Omental fat pad (tissue), 4 donors: ENCODE data around the gene MEIOB. TPM values are rescaled to one million over a fixed set of nuclear protein-coding genes. Genes with fewer than 3 reads are reported as not detected.

ENCODE experiments used
- ATAC-seq: fragments of 150-250 bp; one replicate; pipeline ENCODE4 v1.9.1; 2016; ENCODE audit warnings: mild to moderate bottlenecking, moderate library complexity; ENCODE audit not compliant: low FRiP score
- DNase-seq: peaks from one replicate; pipeline ENCODE4 v3.0.0-alpha.2; 2019; ENCODE audit warnings: low spot score
- total RNA-seq, 4 donors: library from RNA; depleted of rRNA; stranded (reverse); fragments of >200 nt; gene quantifications; one replicate each; pipeline ENCODE4 v1.1.0, GENCODE V29; 2016
- TF ChIP-seq, protein P1 (sequence below), 3 donors: fragments of 450-650 bp; IDR thresholded peaks; one replicate each; pipeline ENCODE4 v1.5.1; 2016 to 2017; ENCODE audit warnings: antibody characterized with exemption in 3 of 3, mild to moderate bottlenecking in 3 of 3, moderate library complexity in 2 of 3

MEIOB gene
- total RNA-seq, 4 donors from 2014 or later: 1.7 TPM; not detected in 3

DNA sequence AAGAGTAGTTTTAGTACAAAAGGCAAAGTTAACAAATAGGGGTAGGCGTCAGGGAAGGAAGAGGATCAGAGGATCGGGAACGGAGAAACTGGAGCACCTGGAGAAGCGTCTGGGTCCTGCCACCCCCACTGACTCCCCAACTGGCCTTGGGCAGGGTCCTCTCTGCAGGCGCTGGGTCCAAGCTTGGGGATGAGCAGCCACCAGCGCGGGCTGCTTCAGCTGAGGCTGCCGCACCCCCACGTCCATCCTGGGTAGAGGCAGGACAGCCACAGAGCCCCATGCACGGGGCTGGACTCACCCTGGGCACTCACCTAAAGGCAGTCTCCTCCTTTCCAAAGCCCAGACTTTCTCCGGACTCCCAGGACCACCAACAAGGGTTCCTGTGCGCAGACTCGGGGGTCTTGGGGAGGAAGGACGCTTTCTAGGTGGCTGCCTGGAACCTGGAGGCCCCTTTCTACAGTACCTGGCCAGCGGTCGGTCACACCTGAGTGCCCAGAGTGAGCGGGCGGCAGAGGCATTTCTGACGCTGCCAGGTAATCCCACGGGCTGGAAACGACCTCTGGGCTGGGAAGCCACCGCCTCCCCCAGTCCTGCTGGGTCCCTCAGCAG lies 45.2 kb upstream of the MEIOB start:
- ATAC-seq (no peak), DNase-seq (no peak)
- TF ChIP-seq, protein P1, sequence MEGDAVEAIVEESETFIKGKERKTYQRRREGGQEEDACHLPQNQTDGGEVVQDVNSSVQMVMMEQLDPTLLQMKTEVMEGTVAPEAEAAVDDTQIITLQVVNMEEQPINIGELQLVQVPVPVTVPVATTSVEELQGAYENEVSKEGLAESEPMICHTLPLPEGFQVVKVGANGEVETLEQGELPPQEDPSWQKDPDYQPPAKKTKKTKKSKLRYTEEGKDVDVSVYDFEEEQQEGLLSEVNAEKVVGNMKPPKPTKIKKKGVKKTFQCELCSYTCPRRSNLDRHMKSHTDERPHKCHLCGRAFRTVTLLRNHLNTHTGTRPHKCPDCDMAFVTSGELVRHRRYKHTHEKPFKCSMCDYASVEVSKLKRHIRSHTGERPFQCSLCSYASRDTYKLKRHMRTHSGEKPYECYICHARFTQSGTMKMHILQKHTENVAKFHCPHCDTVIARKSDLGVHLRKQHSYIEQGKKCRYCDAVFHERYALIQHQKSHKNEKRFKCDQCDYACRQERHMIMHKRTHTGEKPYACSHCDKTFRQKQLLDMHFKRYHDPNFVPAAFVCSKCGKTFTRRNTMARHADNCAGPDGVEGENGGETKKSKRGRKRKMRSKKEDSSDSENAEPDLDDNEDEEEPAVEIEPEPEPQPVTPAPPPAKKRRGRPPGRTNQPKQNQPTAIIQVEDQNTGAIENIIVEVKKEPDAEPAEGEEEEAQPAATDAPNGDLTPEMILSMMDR (IDR thresholded peaks at IDR 0.05): no peak

DNA sequence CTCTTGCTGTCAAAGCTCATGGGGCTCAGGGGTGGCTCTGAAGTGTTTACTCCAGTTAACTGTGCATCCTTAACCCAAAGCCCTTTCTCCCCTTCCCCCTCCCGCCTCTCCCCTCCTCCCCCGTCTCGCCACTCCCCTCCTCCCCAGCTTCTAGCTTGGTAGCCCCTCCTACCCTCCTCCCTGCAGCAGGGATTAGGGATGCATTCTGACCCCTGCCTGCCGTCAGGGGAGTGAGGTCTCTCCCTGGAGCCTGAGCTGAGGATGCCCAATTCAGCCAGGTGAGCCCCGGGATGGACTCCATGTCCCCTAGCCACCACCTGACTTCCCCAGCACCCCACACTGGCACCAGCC lies 44.7 kb upstream of the MEIOB start:
- TF ChIP-seq, protein P1 (IDR thresholded peaks at IDR 0.05): no peak
- DNase-seq: no peak
- no peak for ATAC-seq

DNA sequence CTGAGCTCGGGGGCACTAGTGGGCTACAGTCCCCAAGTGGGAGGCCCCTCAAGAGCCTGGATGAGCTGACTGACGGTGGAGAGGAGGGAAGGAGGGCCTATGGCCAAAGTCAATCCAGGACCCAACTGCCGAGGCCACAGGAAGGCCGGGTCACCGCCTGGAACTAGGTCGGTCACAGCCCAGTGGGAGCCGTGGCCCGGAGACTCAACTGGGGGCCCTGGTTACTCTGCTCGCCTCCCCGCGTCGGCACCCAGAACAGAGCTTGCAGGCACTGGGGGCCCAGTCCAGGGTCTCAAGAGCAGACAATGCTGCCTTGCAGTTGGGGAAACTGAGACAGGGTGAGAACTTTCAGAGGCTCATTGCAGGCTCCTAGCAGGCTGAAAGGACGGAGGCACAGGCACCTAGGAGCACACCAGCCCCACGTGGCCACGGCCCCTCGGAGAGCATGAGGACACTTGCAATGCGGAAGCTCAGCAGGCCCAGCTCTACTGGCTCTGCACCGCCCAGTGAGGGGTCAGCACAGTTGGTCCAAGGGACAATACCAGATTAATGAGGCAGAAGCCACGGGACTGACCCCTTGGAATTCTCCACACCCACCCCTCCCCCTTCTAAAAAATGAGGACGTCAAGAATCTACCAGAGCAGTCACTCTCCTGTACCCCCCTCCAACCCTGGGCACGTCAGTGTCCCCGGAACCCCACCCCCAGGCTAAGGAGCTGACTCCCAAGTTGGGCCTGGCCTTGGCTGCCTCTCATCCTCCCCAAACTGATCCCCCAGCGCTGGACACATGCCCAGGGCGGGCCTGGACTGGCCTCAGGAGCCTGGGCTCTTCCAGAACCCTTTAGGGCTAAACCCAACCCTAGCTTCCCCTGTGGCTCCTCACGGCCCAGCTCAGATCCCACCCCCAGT lies 44.0 kb upstream of the MEIOB start:
- no peak for ATAC-seq
- DNase-seq: no peak
- TF ChIP-seq, protein P1 (IDR thresholded peaks at IDR 0.05): no peak

DNA sequence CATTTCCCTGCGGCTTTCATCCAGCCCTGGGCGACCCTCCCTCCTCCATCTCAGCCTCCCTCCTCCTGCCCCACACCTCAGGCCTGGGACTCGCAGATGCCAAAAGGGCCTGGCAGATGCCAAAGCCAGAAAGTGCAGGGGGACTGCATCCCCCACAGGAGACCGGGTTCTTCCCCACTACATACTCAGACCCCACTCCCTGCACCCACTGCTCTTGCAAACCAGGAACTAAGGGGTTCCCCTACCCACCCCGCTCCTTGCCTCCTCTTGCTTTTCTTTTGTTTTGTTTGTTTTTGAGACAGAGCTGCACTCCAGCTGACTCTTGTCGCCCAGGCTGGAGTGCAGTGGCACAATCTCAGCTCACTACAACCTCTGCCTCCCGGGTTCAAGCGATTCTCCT lies 43.0 kb upstream of the MEIOB start:
- no peak for DNase-seq
- no peak for ATAC-seq
- TF ChIP-seq, protein P1 (IDR thresholded peaks at IDR 0.05): no peak

DNA sequence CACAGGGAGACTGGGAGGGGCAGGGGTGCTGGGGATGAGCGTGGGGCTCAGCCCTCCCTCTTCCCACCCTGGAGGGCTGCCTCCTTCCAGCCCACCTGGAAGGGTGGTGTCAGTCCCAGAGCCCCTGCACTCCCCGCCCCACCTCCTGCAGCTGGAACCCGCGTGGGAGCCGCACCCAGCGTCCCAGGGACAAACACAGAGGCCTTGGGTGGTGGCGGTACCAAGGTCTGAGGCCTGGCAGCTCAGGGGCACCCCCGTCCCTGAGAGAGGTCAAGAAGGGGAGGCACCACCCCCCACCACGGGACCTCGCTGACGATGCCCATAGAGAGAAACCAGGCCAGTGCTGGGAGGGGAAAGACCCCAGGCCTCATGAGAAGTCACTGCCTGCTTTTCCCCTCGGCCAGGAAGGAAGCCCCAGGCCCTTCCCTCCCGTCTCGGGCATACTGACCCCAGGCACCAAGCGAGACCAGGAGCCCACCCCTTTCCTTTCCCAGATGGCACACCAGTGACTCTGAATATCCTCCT lies 42.2 kb upstream of the MEIOB start:
- TF ChIP-seq, protein P1 (IDR thresholded peaks at IDR 0.05): no peak
- ATAC-seq (no peak), DNase-seq (no peak)

DNA sequence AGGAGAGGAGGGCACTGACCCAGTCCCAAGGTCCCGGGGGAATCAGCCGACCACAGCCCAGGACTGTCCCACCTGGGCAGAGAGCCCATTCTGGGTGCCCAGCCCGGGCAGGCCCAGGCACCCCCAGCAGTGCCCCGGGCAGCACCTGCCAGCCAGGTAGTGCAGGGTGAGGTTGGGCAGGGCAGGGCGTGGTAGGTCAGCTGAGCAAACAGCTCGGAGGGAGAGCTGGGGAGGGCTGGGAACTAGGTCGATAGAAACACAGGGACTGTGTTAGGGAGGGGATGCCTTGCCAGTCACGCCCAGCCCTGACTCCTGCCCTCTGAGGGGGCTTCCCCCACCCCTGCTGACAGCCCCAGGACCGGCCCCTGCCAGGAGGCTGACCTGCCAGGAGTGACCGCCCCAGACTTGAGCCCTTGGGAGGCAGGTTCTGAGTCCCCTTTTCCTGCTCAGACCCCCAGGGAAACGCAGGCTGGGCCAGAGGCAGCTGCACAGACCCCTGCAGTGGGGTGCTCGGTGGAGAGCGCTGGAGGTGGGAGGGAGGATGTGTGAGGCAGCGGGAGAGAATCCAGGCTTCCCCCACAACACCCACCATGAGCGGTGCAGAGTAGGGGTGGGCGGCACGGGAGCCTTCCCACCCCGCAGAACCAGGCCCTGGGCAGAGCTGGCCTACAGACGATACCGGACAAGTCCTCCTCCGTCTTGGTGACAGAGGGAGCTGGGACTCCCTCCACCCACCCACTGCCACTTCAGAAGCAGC lies 41.5 kb upstream of the MEIOB start:
- DNase-seq: no peak
- ATAC-seq: no peak
- TF ChIP-seq, protein P1 (IDR thresholded peaks at IDR 0.05): no peak
